SK-N-MC (cell line): ENCODE data around the gene VTA1.
"Not testable (repeated sequence)": the region's sequence is repeated elsewhere in the genome, so short reads cannot be mapped to it uniquely, and the experiment has no call there.

ENCODE experiments used
- DNase-seq: peaks from one replicate; pipeline ENCODE4 v3.0.0-alpha.2; 2011; ENCODE audit warnings: low read depth, low spot score
- H3K27ac ChIP-seq: fragments of 200-600 bp; sonication (generic); 2 replicates; pipeline ENCODE4 v1.5.1; 2016; ENCODE audit warnings: mixed run types
- H3K36me3 ChIP-seq: fragments of 200-600 bp; sonication (generic); 2 replicates; pipeline ENCODE4 v1.6.1; 2017; ENCODE audit warnings: antibody characterized with exemption, low read length, mixed read lengths; ENCODE audit not compliant: insufficient read depth
- H3K4me3 ChIP-seq: fragments of 200-600 bp; sonication (generic); 2 replicates; pipeline ENCODE4 v1.5.1; 2016
- H3K9ac ChIP-seq: fragments of 200-600 bp; sonication (generic); 2 replicates; pipeline ENCODE4 v1.8.0; 2017; ENCODE audit warnings: mixed run types, mixed read lengths; ENCODE audit not compliant: insufficient read length
- H3K9me3 ChIP-seq: fragments of 200-600 bp; sonication (generic); 2 replicates; pipeline ENCODE4 v1.6.1; 2017; ENCODE audit warnings: low read depth, mild to moderate bottlenecking, antibody characterized with exemption, low read length, moderate library complexity, mixed read lengths
- EZH2 ChIP-seq: fragments of 200-600 bp; sonication (generic); IDR thresholded peaks from one replicate; pipeline ENCODE4 v1.6.1; 2017; ENCODE audit warnings: antibody characterized with exemption
- FOXP2 ChIP-seq: optimal IDR thresholded peaks from 2 replicates; pipeline ENCODE3; 2011; ENCODE audit warnings: mild to moderate bottlenecking, moderate library complexity; ENCODE audit not compliant: insufficient read depth; ENCODE audit errors: extremely low read length, control extremely low read depth
- POLR2AphosphoS5 ChIP-seq: IDR thresholded peaks from 2 replicates; pipeline ENCODE4 v1.6.1; 2012; ENCODE audit warnings: mild to moderate bottlenecking, low read depth, low read length, borderline replicate concordance

Gene VTA1

DNA sequence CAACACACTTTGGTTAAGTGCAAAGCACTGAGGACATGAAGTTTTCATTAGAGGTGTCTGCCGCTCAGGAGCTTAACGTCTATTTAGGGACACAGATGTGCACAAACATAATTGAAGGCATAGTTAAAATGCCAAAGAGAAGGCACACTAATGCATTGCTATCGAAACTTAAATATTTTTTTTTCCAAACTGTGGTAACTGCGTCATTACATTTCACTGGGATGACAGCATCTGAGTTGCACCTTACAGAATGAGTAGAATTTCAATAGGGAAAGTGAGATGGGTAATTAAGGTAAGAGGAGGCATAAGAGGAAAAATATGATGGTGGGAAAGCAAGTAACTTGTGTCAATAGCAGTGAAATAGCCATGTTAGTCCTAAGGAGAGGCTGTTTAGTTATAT lies 79.7 kb downstream of the VTA1 start:
- no peaks in the 10 kb centered on the region for H3K9me3 ChIP-seq
- no peak for TF ChIP-seq FOXP2
- no peak for TF ChIP-seq EZH2
- TF ChIP-seq POLR2AphosphoS5 = no peak

DNA sequence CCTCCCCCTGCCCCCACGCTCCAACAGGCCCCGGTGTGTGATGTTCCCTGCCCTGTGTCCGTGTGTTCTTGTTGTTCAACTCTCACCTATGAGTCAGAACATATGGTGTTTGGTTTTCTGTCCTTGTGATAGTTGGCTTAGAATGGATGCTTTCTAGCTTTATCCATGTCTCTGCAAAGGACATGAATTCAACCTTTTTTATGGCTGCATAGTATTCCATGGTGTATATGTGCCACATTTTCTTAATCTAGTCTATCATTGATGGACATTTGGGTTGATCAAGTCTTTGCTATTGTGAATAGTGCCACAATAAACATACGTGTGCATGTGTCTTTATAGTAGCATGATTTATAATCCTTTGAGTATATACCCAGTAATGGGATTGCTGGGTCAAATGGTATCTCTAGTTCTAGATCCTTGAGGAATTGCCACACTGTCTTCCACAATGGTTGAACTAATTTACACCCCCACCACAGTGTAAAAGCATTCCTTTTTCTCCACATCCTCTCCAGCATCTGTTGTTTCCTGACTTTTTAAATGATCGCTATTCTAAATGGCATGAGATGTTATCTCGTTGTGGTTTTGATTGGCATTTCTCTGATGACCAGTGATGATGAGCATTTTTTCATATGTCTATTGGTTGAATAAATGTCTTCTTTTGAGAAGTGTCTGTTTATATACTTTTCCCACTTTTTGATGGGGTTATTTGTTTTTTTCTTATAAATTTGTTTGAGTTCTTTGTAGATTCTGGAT lies 82.6 kb downstream of the VTA1 start:
- not testable (repeated sequence) for H3K9me3 ChIP-seq, H3K4me3 ChIP-seq, DNase-seq, H3K36me3 ChIP-seq, H3K9ac ChIP-seq, H3K27ac ChIP-seq

More for the DNA sequence above, 79.7 kb downstream of the VTA1 start:
- no peak overlapping the region for H3K9ac ChIP-seq
- no peak overlapping the region for H3K4me3 ChIP-seq
- no peak overlapping the region for H3K27ac ChIP-seq
- no peaks in the 10 kb centered on the region for H3K36me3 ChIP-seq
- no peak for DNase-seq

DNA sequence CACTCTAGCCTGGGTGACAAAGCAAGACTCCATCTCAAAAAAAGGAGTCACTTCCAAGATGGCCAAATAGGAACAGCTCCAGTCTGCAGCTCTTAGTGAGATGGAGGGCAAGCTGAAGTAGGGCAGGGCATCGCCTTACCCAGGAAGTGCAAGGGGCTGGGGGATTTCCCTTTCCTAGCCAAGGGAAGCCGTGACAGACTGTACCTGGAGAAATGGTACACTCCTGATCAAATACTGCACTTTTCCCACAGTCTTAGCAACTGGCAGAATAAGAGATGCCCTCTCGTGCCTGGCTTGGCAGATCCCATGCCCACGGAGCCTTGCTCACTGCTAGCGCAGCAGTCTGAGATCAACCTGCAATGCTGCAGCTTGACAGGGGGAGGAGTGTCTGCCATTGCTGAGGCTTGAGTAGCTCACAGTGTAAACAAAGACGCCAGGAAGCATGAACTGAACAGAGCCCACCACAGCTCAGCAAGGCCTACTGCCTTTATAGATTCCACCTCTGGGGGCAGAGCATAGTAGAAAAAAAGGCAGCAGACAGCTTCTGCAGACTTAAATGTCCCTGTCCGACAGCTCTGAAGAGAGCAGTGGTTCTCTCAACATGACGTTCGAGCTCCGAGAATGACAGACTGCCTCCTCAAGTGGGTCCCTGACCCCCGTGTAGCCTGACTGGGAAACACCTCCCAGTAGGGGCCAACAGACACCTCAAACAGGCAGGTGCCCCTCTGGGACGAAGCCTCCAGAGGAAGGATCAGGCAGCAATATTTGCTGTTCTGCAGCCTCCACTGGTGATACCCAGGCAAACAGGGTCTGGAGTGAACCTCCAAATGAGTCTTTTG lies 85.4 kb downstream of the VTA1 start:
- H3K27ac ChIP-seq, H3K9me3 ChIP-seq, H3K4me3 ChIP-seq, DNase-seq, H3K36me3 ChIP-seq, H3K9ac ChIP-seq: not testable (repeated sequence)

DNA sequence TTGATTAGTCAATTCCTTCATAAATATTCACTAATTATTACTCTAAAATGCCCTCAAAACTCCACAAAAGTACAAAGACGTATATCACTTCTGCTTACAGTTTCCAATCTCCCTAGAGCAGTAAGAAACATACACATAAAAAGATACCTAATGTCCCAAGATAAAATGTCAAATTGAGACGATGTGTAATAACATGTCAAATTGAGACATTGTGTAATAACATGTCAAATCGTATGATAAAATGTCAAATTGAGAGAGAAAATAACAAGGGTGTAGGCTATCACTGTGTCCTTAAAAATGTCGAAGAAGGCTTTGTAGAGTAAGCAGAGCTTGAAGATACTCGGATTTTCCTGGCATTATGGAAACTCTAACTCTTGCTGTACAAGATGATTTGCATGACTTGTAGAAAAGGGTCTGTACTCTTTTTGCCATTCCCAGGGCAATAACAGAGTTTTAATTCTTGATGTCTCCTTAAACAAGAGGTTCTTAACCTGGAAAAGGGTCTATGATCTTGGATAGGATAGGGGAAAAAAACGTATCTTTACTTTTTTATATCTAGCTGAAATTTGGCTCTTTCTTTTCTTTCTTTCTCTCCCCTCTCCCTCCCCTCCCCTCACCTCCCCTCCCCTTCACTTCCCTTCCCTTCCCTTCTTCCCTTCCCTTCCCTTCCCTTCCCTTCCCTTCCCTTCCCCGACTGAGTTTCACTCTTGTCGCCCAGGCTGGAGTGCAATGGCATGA lies 87.1 kb downstream of the VTA1 start:
- no peaks in the 10 kb centered on the region for H3K36me3 ChIP-seq
- DNase-seq = no peak
- no peaks in the 10 kb centered on the region for H3K9me3 ChIP-seq
- H3K9ac ChIP-seq = no peak overlapping the region
- no peak overlapping the region for H3K27ac ChIP-seq
- TF ChIP-seq EZH2 = no peak
- TF ChIP-seq FOXP2 = no peak
- no peak for TF ChIP-seq POLR2AphosphoS5
- H3K4me3 ChIP-seq = no peak overlapping the region

DNA sequence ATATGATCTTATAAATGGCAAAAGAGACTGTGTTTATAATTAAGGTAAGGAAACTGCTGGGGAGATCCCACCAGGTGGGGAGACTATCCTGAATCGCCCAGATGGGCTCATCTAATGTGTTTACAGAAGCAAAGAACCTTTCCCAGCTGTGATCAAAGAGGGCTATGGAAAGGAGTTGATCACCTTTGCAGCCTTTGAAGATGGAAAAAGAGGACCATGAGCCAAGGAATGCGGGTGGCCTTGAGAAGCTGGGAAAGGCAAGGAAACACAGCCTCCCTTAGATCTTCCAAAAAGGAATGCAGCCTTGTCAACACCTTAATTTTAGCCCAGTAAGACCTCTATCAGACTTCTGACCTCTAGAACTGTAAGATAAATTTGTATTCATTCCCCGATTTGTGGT lies 88.2 kb downstream of the VTA1 start:
- Histone ChIP-seq H3K36me3 (no peaks in the 10 kb centered on the region), H3K27ac (no peak overlapping the region), H3K4me3 (no peak overlapping the region), H3K9ac (no peak overlapping the region), H3K9me3 (no peaks in the 10 kb centered on the region)
- TF ChIP-seq EZH2 (no peak), POLR2AphosphoS5 (no peak), FOXP2 (no peak)
- no peak for DNase-seq

DNA sequence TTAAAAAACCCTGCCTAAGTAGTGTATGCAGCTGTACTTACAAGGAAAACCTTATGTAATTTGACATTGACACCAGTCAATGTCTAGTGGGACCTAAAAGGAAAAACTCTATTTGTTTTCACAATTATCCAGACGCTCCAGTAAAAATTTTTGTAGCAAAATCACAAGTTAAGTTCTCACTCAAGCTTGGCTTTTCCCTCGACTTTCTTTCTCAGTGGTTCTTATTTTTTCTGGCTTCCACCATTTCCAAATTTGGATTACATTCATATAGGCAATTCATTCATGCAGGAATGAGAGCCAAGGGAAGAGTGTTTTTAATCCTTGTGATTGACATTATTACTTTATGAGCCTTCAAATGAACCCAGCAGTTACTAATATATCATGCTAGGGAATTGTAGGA lies 88.7 kb downstream of the VTA1 start:
- Histone ChIP-seq H3K4me3 (no peak overlapping the region), H3K27ac (no peak overlapping the region), H3K9ac (no peak overlapping the region), H3K36me3 (no peaks in the 10 kb centered on the region), H3K9me3 (no peaks in the 10 kb centered on the region)
- DNase-seq = no peak
- TF ChIP-seq EZH2 (no peak), POLR2AphosphoS5 (no peak), FOXP2 (no peak)

DNA sequence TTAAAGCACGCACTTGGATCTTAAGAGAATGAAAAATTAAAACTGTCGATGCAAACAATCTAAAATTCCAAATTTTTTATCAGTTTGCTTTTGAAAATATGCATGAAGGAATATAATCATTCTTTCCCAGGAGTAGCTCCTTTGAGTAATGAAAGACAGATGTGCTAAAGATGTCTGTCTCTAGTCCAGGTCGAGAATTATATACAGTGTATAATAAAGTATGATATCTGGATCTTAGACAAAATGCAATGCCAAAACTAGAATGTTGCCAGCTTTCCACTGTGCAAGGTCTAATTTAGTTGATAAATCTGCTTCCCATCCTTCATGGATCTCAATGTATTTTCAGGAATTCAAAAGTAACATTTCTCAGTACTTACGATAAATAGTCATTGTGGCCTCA lies 89.6 kb downstream of the VTA1 start:
- no peak for DNase-seq
- Histone ChIP-seq H3K9me3 (no peaks in the 10 kb centered on the region), H3K36me3 (no peaks in the 10 kb centered on the region), H3K4me3 (no peak overlapping the region), H3K27ac (0 out of 2 replicates have a peak overlapping the region, but pooled peaks have one; percentile 26), H3K9ac (no peak overlapping the region)
- TF ChIP-seq FOXP2 (no peak), POLR2AphosphoS5 (no peak), EZH2 (no peak)

DNA sequence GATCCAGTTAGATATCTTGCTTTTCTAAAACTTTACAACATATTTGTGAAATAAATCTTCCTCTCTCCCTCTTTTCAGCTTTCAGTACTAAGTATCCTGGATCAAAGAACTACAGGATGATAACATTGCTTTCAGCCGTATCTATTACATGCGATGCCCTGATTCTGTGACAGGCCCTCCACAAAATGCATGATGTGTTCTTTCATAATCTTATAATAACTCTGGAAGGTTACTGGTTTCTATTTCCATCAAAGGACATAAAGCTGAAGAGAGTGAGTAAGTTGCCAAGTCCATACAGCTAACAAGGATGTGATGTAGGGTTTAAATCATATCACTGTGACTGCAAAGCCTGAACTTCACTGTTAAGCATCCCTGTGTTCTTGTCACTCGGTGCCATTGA lies 91.8 kb downstream of the VTA1 start:
- DNase-seq = no peak
- Histone ChIP-seq H3K9me3 (no peaks in the 10 kb centered on the region), H3K27ac (no peak overlapping the region), H3K4me3 (no peak overlapping the region), H3K36me3 (no peaks in the 10 kb centered on the region), H3K9ac (no peak overlapping the region)
- TF ChIP-seq POLR2AphosphoS5 (no peak), EZH2 (no peak), FOXP2 (no peak)

DNA sequence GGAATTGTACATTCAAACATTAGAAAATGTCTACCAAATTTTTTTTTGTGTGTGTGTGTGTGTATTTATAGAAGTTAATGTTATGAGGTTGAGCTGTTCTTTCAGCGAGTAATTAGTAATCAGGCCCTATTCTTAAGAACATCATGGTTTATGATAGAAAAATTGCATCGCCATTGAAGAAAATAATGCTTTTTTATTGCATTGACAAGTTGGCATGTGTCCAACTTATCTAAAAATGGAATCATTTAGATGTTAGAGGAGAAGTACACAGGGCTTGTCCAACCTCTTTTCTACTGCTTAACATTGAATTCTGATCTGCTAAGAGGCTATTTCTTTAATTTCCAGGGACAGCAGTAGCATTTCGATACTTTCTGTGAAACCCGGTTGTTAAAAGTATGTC lies 93.1 kb downstream of the VTA1 start:
- Histone ChIP-seq H3K27ac (no peak overlapping the region), H3K9ac (no peak overlapping the region), H3K36me3 (no peaks in the 10 kb centered on the region), H3K9me3 (no peaks in the 10 kb centered on the region), H3K4me3 (no peak overlapping the region)
- TF ChIP-seq POLR2AphosphoS5 (no peak), FOXP2 (no peak), EZH2 (no peak)
- no peak for DNase-seq
